GM19452 (cell line): ENCODE measurements around the gene COQ9.

ENCODE experiments used
- ATAC-seq: cut with Tn5 transposase; IDR thresholded peaks from one replicate; pipeline ENCODE4 v1.9.1; 2021; ENCODE audit not compliant: unreplicated experiment

Gene COQ9

GRCh38 chr16:57509231-57509923, 62.1 kb downstream of the COQ9 start:
- no peak for ATAC-seq

GRCh38 chr16:57510016-57510871, 63.0 kb downstream of the COQ9 start:
- ATAC-seq = no peak
